WI38 (cell line): Measurements from ENCODE around the gene LRCH1.

ENCODE experiments used
- H3K4me3 ChIP-seq: 2 replicates; pipeline ENCODE4 v1.5.1; 2011; ENCODE audit warnings: low read depth, mild to moderate bottlenecking, control low read depth, low read length
- CTCF ChIP-seq: IDR thresholded peaks from 2 replicates; pipeline ENCODE4 v1.5.1; 2012; ENCODE audit warnings: low read depth, mild to moderate bottlenecking, control low read depth, low read length

The LRCH1 gene

GRCh38 chr13:46731535-46731934 is 178.6 kb downstream of the LRCH1 start:
- TF ChIP-seq CTCF, result no peak
- H3K4me3 ChIP-seq, result no peak overlapping the region

GRCh38 chr13:46735425-46735824 is 182.5 kb downstream of the LRCH1 start:
- TF ChIP-seq CTCF, result no peak
- no peak overlapping the region for H3K4me3 ChIP-seq

- no peak overlapping the region for H3K4me3 ChIP-seq
- no peak for TF ChIP-seq CTCF
Measured at GRCh38 chr13:46736541-46737310, 183.8 kb downstream of the LRCH1 start.

GRCh38 chr13:46738055-46738454 is 185.1 kb downstream of the LRCH1 start:
- H3K4me3 ChIP-seq, result no peak overlapping the region
- TF ChIP-seq CTCF, result no peak

- no peak overlapping the region for H3K4me3 ChIP-seq
- TF ChIP-seq CTCF, result no peak
Measured at GRCh38 chr13:46738766-46739165, 185.8 kb downstream of the LRCH1 start.

GRCh38 chr13:46739447-46740098 is 186.6 kb downstream of the LRCH1 start:
- H3K4me3 ChIP-seq, result no peak overlapping the region
- TF ChIP-seq CTCF, result no peak

- TF ChIP-seq CTCF, result no peak
- no peak overlapping the region for H3K4me3 ChIP-seq
Measured at GRCh38 chr13:46743191-46743590, 190.2 kb downstream of the LRCH1 start.
